Testis (tissue), 2 donors: Measurements from ENCODE around the gene PIP4P1.

ENCODE experiments used
- CTCF ChIP-seq, 3 experiments: fragments of 450-650 bp in 2 of 3; fragments of 200-600 bp in 1 of 3; sonication (generic) in 1 of 3; IDR thresholded peaks; one replicate each; pipeline ENCODE4 v1.5.1; 2016 to 2019; ENCODE audit warnings: antibody characterized with exemption in 3 of 3, mild to moderate bottlenecking in 2 of 3, moderate library complexity in 1 of 3
- POLR2A ChIP-seq: fragments of 450-650 bp; IDR thresholded peaks from one replicate; pipeline ENCODE4 v1.6.1; 2017; ENCODE audit warnings: antibody characterized with exemption, mild to moderate bottlenecking, moderate library complexity

GRCh38 chr14:20412411-20412810 is 48.8 kb downstream of the PIP4P1 start:
- TF ChIP-seq CTCF (IDR thresholded peaks at IDR 0.05) (no peak), POLR2A (no peak)
